Measurements from ENCODE around the gene NLN.

Gene NLN

GRCh38 chr5:65791712-65792673, 70.0 kb downstream of the NLN start:
- Histone ChIP-seq H3K4me3 (ENCODE audit: low read length, poor library complexity, severe bottlenecking) (no peak overlapping the region), H4K20me1 (ENCODE audit: insufficient read depth, low read length, poor library complexity, severe bottlenecking) (no peaks in the 10 kb centered on the region), H3K9me3 (ENCODE audit: insufficient read depth, low read depth, low read length) (no peaks in the 10 kb centered on the region), H3K9ac (ENCODE audit: low read depth, low read length, poor library complexity, severe bottlenecking) (no peak overlapping the region), H3K4me2 (ENCODE audit: low read depth, low read length, poor library complexity, severe bottlenecking) (no peak overlapping the region), H3F3A (ENCODE audit: low read depth) (no peaks in the 10 kb centered on the region), H3K36me3 (ENCODE audit: insufficient read depth, low read length) (peaks cover 7% of the 10 kb centered on the region; the same call in 1 of the 2 replicates), H3K27me3 (ENCODE audit: insufficient read depth, low read length, poor library complexity, severe bottlenecking) (no peaks in the 10 kb centered on the region), H2AFZ (ENCODE audit: low read length) (no peak overlapping the region), H3K9me2 (replicated peaks; ENCODE audit: low read depth, low read length) (no peaks in the 10 kb centered on the region), H3K4me1 (ENCODE audit: insufficient read depth, low read length, poor library complexity, severe bottlenecking) (peaks cover 6% of the 10 kb centered on the region), H3K79me2 (ENCODE audit: insufficient read depth, low read length) (no peaks in the 10 kb centered on the region)
- TF ChIP-seq, protein P1, sequence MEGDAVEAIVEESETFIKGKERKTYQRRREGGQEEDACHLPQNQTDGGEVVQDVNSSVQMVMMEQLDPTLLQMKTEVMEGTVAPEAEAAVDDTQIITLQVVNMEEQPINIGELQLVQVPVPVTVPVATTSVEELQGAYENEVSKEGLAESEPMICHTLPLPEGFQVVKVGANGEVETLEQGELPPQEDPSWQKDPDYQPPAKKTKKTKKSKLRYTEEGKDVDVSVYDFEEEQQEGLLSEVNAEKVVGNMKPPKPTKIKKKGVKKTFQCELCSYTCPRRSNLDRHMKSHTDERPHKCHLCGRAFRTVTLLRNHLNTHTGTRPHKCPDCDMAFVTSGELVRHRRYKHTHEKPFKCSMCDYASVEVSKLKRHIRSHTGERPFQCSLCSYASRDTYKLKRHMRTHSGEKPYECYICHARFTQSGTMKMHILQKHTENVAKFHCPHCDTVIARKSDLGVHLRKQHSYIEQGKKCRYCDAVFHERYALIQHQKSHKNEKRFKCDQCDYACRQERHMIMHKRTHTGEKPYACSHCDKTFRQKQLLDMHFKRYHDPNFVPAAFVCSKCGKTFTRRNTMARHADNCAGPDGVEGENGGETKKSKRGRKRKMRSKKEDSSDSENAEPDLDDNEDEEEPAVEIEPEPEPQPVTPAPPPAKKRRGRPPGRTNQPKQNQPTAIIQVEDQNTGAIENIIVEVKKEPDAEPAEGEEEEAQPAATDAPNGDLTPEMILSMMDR (conservative IDR thresholded peaks at IDR 0.05; ENCODE audit: low read length) = no peak
- TF ChIP-seq EZH2phosphoT487 (IDR thresholded peaks at IDR 0.05; ENCODE audit: borderline replicate concordance) = no peak

- Histone ChIP-seq H3K9ac (ENCODE audit: low read depth, low read length, poor library complexity, severe bottlenecking) (no peak overlapping the region), H3K4me1 (ENCODE audit: insufficient read depth, low read length, poor library complexity, severe bottlenecking) (peaks cover 6% of the 10 kb centered on the region), H3K4me2 (ENCODE audit: low read depth, low read length, poor library complexity, severe bottlenecking) (no peak overlapping the region), H3K9me2 (replicated peaks; ENCODE audit: low read depth, low read length) (no peaks in the 10 kb centered on the region), H3K27me3 (ENCODE audit: insufficient read depth, low read length, poor library complexity, severe bottlenecking) (no peaks in the 10 kb centered on the region), H3K4me3 (ENCODE audit: low read length, poor library complexity, severe bottlenecking) (no peak overlapping the region), H4K20me1 (ENCODE audit: insufficient read depth, low read length, poor library complexity, severe bottlenecking) (no peaks in the 10 kb centered on the region), H3F3A (ENCODE audit: low read depth) (no peaks in the 10 kb centered on the region), H2AFZ (ENCODE audit: low read length) (no peak overlapping the region), H3K9me3 (ENCODE audit: insufficient read depth, low read depth, low read length) (no peaks in the 10 kb centered on the region), H3K36me3 (ENCODE audit: insufficient read depth, low read length) (no peaks in the 10 kb centered on the region), H3K79me2 (ENCODE audit: insufficient read depth, low read length) (no peaks in the 10 kb centered on the region)
- TF ChIP-seq, protein P1 (conservative IDR thresholded peaks at IDR 0.05; ENCODE audit: low read length) = no peak
- TF ChIP-seq EZH2phosphoT487 (IDR thresholded peaks at IDR 0.05; ENCODE audit: borderline replicate concordance) = no peak
These were observed 74.3 kb downstream of the NLN start for GRCh38 chr5:65796269-65796668.

DNA sequence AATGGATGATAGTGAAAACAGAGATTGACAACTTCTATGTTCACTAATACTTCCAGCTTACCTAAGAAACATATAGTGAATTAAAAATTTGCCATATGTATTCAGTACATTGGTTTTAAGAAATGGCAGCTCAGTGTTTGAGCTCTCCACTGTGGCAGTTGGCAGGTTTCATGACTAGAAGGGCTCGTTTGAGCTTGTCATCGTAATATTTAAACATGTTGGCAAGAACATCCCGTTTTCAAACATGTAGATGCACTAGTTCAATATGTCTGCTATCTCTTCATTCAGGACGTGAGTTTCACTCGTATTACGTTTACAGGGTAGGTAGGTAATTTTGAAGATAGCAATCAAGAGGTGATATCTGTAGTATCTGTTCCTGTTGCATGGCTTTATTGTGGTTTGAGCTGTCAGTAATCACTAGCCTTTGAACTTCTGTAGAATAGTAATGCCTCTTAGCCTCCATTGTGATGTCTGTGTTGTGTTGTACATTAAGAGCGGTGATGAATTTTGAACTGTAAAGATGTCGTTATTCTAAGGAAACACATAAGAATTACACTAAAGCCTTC, 74.8 kb downstream of the NLN start:
- Histone ChIP-seq H3K36me3 (ENCODE audit: insufficient read depth, low read length) (no peaks in the 10 kb centered on the region), H3K4me1 (ENCODE audit: insufficient read depth, low read length, poor library complexity, severe bottlenecking) (peaks cover 6% of the 10 kb centered on the region)

More for the DNA sequence above, 74.8 kb downstream of the NLN start:
- no peaks in the 10 kb centered on the region for H3K9me2 ChIP-seq (replicated peaks; ENCODE audit: low read depth, low read length)
- H3K9ac ChIP-seq (ENCODE audit: low read depth, low read length, poor library complexity, severe bottlenecking) = no peak overlapping the region
- no peaks in the 10 kb centered on the region for H3F3A ChIP-seq (ENCODE audit: low read depth)
- no peaks in the 10 kb centered on the region for H4K20me1 ChIP-seq (ENCODE audit: insufficient read depth, low read length, poor library complexity, severe bottlenecking)
- H3K4me3 ChIP-seq (ENCODE audit: low read length, poor library complexity, severe bottlenecking) = no peak overlapping the region
- no peaks in the 10 kb centered on the region for H3K79me2 ChIP-seq (ENCODE audit: insufficient read depth, low read length)
- TF ChIP-seq EZH2phosphoT487 (IDR thresholded peaks at IDR 0.05; ENCODE audit: borderline replicate concordance) = no peak
- TF ChIP-seq, protein P1 (conservative IDR thresholded peaks at IDR 0.05; ENCODE audit: low read length) = no peak
- H3K9me3 ChIP-seq (ENCODE audit: insufficient read depth, low read depth, low read length) = no peaks in the 10 kb centered on the region
- no peaks in the 10 kb centered on the region for H3K27me3 ChIP-seq (ENCODE audit: insufficient read depth, low read length, poor library complexity, severe bottlenecking)
- no peak overlapping the region for H3K4me2 ChIP-seq (ENCODE audit: low read depth, low read length, poor library complexity, severe bottlenecking)
- no peak overlapping the region for H2AFZ ChIP-seq (ENCODE audit: low read length)
